Measurements from ENCODE around the gene LCA5.
"Not testable (repeated sequence)": the region's sequence is repeated elsewhere in the genome, so short reads cannot be mapped to it uniquely, and the experiment has no call there.

Gene LCA5

DNA sequence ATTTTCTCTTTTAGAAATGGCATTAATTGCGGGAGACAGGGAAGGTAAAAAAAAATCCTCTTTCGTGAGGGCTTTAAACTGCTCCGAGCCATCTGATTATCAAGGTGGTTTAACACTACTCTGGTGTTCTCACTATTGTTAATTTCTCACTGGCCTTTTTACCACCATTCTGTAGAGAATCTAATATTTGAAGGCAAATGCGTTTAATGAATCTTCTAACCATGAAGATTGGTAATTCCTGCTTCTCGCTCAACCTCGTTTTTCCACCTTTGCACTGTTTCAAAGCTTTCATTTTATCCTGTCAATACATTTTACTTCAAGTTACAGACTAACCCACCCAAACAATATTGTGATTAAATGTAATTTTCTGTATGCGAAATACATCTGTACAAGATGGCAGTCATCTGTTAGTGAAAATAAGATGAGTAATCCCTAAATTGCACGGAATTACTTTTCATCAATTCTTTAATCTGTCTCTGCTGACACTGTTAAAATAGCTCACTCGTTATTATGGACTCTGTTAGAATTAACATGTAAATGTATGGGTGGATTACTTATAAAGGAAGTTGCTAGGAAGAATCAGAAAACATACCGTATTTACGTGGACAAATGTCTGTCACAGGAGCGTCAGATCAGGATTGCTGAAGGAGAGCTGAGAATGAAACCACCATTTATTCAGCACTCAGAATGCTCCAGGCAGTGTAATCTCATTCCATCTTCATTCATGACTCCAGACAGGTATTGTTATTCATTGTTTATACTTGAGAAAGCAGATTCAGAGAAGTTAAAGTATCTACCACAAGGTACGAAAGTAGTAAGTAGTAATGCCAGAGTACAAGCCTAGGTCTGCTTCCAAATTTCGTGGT is 1.1 kb upstream of the LCA5 start:
- FAIRE-seq (no peak), DNase-seq (ENCODE audit: insufficient read length, low spot score) (no peak)

DNA sequence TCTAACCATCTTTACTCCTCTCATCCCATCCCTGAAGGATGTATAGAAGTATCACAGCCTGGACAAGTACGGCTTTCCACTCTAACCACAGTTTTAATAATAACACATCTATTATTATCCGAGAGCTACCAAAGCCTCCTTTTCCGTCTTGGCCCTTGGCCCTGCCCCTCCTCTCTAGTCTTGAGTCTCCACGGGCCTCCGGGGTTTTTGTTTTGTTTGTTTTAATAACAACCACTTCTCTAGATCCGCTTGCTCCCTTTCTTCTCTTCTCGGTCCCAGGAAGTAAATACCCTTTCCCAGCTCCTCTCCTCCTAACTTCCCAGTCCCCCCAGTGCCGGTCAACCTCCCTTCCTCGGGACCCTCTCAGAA is 661 bp downstream of the LCA5 start:
- DNase-seq (ENCODE audit: insufficient read length, low spot score) (no peak), FAIRE-seq (no peak)

DNA sequence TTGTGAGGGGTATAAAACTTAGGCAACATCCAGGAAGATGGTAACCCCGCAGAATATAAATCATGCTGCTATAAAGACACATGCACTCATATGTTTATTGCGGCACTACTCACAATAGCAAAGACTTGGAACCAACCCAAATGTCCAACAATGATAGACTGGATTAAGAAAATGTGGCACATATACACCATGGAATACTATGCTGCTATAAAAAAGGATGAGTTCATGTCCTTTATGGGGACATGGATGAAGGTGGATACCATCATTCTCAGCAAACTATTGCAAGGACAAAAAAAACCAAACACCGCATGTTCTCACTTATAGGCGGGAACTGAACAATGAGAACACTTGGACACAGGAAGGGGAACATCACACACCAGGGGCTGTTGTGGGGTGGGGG is 7.7 kb downstream of the LCA5 start:
- FAIRE-seq; DNase-seq (ENCODE audit: insufficient read length, low spot score): not testable (repeated sequence)

DNA sequence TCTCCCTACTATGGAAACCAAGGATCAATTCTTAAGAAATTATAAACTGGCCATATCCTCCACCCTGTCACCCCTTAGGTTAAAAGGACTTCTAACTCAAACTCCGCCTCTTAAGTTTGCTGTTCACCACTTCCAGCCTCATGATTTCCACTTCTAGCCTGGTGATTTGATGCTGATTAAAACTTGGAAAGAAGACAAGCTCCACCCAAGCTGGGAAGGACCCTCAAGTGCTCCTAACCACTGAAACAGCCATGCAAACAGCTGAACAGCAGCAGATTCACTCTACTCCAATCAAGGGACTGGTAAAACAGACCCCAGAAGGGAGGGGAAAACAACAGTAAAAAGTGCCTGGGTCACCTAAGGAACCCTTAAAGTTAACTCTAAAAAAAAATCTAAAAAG is 10.3 kb downstream of the LCA5 start:
- no peak for DNase-seq (ENCODE audit: insufficient read length, low spot score)
- no peak for FAIRE-seq

DNA sequence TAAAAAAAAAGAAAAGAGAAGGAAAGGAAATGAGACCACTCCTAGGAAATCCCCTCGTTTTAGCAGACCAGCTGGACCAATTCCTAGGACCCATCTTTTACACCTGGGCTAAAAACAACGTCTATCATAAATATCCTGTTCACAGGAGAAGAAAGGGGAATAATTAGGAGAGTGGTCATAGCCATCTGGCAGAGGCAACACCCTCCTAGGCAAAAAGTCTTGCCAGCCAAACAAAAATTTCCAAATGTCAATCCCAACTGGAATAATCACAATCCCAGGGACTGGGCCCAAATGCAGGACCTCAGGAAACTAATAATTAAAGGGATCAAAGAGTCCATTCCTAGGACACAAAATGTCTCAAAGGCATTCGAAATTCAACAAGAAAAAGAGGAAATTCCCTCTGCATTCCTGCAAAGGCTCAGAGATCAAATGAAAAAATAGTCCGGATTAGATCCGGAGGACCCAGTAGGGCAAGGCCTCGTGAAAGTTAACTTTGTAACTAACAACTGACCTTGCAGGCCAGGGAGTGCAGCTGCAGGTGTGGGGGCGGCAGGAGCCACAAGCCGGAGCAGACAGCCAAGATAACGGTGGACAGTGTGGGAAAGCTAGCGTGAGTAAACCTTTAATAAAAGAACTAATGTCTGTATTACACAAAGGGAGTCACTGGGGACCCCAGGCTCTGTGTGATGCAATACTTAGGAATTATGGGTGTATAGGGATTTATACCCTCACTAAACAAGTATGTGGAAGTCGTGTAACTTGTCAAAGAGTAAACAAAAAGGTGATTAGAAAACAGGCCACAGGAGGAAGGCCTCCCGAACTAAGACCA is 11.7 kb downstream of the LCA5 start:
- FAIRE-seq, result peak; percentile 20
- no peak for DNase-seq (ENCODE audit: insufficient read length, low spot score)

DNA sequence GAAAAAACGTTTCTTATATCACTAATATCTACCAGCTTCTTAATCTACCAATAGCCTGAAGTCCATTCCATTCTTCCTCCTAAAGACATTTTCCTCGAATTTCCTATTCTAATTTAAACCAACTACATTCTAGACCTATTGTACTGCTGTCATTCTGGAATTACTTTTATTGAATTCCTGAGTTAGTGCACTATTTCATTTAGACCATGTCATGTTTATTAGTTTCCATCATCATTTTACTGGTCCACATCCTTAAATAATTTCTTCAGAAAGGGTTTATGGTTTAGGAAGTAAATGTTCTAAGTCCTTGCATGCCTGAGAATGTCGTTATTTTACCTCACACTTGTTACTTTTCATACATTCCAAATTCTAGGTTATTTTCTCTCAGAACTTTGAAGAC is 13.2 kb downstream of the LCA5 start:
- FAIRE-seq, result no peak
- no peak for DNase-seq (ENCODE audit: insufficient read length, low spot score)

DNA sequence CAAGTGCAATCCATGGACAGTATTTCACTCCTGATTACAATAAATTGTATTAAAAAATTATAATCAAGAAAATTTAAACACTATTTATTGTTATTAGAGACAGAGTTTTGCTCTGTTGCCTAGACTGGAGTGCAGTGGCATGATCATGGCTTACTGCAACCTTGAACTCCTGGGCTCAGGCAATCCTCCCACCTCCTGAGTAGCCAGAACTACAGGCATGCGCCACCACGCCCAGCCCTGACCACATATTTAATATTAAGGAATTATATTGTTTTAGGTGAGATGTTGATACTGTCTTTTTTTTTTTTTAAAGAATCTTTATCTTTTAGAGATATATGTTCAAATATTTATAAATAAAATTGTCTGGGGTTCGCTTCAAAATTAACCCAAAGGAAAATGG is 14.6 kb downstream of the LCA5 start:
- no peak for DNase-seq (ENCODE audit: insufficient read length, low spot score)
- FAIRE-seq, result no peak

DNA sequence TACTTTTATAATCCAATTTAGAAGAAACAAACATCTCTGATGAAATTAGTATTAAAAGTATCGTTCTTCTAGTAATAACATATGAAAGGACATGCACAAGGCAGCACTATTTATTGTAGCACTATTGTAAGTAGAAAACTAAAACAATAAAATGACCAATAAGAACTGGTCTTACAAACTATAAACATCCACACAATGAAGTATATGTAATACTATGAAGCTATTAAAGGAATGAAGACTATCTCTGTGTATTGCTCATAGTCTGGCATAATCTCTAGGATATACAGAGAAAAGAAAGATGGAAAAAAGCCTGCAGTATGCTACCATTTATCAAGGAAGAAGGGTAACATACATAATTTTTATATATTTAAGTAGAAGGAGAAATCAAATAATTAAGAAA is 16.7 kb downstream of the LCA5 start:
- FAIRE-seq, result no peak
- no peak for DNase-seq (ENCODE audit: insufficient read length, low spot score)

DNA sequence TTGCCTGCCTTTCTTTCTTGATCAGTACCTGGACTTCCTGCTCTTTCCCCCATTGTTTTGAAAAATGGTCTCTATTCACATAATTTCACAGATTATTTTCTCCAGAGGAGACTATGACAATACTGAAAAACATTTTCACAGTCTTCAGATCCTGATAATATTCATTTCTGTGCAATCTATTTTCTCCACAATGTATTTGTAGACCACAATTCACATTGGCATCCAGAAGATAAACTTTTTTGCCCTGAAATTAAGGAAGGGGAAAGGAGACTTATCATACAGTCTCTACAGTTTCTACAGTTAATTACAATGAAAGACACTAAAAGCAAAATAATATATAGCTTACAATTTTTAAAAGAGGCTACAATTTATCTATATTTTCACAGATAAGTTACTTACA is 18.4 kb downstream of the LCA5 start:
- FAIRE-seq (no peak), DNase-seq (ENCODE audit: insufficient read length, low spot score) (no peak)

DNA sequence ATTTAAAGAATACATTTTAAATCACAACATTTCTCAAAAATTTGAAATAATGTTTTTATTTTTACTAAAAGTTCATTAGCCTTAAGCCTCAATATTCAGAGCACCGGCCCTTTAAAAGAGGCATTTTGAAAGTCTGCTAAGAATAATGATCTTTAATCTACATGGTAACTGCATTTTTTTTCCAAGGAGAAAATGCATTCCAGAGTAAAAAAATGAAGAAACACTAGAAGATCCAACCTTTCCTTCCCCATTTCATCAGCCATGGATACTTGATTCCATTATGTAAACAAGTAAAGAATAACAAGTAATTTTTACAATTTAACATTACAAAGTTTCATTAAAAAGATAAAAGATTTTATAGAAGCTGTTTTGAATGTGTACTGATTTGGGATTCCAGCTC is 21.8 kb downstream of the LCA5 start:
- FAIRE-seq (no peak), DNase-seq (ENCODE audit: insufficient read length, low spot score) (no peak)

DNA sequence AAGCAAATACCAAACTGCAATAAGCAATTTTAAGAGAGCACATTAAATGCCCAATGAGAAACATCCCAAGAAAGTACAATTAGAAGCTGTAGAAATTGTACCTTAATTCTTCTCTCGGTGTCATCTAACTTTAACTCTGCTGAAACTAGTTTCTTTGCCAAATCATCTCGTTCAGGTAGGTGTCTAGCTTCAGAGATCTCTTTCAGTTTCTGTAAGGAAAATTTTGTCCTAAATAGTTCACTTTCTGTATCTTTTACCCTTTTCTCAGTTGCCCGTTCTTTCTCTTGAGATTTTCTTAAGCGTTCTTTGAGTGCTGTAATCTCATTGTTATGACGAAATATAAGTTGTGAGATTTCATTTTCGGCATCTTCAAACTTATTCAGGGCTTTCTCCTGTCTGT is 24.1 kb downstream of the LCA5 start:
- FAIRE-seq (no peak), DNase-seq (ENCODE audit: insufficient read length, low spot score) (no peak)

DNA sequence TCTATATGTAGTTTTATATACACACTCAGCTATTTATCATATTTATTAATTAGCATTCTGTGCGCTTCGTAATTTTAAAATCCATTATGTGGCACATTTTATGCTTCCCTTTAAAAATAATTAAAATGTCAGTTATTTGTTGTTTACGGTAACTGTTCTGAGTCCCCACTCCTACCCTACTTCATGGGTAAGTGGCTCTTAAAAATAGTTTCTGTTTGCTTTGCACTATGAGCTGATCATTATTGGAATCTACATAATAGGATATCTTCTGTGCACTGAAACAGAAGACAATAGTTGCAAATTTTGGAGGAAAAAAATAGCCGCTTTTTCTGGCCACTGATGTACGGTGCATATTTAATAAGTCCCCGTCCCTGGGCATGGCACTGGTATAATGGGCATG is 25.2 kb downstream of the LCA5 start:
- FAIRE-seq, result no peak
- no peak for DNase-seq (ENCODE audit: insufficient read length, low spot score)

DNA sequence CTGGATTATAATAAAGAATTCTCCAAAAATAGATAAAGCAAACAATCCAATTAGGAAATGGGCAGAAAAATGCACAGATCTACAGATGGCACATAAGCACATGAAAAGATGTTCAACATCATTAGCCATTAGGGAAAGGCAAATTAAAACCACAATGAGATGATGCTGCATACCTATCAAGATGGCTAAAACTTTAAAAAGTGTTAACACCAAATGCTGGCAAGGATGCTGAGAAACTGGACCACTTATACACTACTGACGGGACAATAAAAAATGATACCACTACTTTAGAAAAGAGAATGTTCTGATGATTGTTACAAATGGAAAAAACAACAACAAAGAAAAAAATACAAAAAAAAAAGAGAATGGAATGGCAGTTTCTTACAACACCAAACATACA is 26.5 kb downstream of the LCA5 start:
- no peak for DNase-seq (ENCODE audit: insufficient read length, low spot score)
- FAIRE-seq, result no peak

DNA sequence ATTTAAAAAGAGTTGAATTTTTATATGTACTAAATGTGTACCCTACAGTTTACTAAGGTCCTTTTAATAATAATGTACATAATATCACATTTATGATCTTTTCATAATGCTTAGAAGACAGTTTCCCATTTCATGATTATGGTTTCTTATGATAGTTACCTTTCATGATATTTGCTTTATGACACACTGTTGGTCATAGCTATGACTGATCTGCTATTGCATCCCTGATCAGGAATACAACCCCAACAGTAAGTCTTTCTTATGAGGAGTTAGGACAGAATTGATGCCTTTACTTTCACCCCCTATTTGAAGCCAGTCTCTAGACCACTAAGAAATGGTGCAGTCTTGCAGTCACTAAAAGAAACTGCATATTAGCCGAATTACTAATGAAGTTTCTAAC is 31.0 kb downstream of the LCA5 start:
- DNase-seq (ENCODE audit: insufficient read length, low spot score) (no peak), FAIRE-seq (no peak)

DNA sequence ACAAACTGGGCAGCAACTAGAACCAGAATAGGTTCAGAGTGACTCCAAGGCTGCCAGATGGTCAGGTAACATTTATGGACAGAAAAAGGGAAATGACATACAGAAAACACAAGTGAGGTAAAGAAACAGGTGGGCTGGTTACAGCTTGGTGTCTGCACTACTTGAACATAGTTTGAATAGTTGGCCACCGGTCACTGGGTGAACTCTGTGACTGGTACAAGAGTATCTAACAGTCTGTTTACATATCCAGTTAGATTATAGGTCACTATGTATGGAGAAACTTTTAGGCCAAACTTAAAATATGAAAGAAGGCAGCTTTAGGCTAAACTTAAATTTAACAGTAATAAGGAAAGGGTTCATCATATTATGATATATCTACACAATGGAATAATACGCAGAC is 32.9 kb downstream of the LCA5 start:
- DNase-seq (ENCODE audit: insufficient read length, low spot score) (no peak), FAIRE-seq (no peak)

DNA sequence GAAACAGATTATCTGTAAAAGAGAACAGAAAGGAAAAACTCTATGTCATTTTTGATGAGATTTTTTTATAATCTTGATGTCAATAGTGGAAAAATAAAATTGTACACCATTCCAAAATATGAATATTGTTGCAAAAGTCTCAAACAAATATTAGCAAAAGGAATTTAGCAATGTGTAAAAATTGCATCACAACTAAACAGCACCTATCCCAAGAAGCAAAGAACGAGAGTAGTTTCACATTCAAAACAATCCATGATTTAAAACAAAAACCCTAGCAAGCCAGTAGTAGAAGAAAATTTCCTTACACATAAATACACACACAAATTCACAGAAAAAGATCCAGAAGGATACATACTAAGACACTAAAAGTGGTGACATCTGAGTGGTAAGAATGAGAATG is 38.4 kb downstream of the LCA5 start:
- FAIRE-seq (no peak), DNase-seq (ENCODE audit: insufficient read length, low spot score) (no peak)

DNA sequence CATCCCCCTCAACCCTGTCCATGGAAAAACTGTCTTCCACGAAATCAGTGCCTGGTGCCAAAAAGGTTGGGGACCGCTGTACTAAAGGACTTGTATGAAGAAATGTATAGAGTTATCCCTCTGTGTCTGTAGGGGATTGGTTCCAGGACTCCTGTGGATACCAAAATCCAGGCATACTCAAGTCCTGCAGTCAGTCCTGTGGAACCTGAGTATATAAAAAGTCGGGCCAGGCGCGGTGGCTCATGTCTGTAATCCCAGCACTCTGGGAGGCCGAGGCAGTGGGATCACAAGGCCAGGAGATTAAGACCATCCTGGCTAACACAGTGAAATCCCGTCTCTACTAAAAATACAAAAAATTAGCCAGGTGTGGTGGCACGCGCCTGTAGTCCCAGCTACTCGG is 42.0 kb downstream of the LCA5 start:
- FAIRE-seq (no peak), DNase-seq (ENCODE audit: insufficient read length, low spot score) (no peak)

DNA sequence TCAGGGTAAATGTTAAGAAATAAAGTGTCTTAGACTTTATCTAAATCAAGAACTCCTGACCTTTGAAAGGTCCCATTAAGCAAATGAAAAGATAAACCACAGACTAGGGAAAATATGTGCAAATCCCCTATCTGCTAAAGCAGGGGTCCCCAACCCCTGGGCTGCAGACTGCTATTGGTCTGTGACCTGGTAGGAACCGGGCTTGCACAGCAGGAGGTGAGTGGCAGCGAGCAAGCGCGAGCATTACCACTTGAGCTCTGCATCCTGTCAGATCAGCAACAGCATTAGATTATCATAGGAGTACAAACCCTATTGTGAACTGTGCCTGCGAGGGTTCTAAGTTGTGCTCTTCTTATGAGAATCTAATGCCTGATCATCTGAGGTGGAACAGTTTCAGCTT is 42.4 kb downstream of the LCA5 start:
- FAIRE-seq (no peak), DNase-seq (ENCODE audit: insufficient read length, low spot score) (no peak)

DNA sequence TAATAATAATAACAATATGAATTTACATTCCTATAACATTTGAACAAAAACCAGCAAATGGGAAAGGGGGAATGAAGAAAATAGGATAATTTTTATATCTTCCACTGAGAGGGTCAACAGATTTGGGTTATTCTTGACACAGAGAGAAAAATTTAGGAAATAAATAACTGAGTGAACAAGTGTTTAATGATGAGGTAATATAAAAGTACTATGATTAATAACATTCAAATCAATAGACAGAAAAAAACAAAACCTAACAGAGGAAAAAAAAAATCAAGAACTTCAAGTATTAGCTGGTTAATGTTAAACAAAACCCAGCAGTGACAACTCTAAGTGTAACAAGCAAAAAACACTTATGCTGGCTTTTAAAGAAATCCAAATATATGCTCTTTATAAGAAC is 66.5 kb downstream of the LCA5 start:
- FAIRE-seq (no peak), DNase-seq (ENCODE audit: insufficient read length, low spot score) (no peak)

DNA sequence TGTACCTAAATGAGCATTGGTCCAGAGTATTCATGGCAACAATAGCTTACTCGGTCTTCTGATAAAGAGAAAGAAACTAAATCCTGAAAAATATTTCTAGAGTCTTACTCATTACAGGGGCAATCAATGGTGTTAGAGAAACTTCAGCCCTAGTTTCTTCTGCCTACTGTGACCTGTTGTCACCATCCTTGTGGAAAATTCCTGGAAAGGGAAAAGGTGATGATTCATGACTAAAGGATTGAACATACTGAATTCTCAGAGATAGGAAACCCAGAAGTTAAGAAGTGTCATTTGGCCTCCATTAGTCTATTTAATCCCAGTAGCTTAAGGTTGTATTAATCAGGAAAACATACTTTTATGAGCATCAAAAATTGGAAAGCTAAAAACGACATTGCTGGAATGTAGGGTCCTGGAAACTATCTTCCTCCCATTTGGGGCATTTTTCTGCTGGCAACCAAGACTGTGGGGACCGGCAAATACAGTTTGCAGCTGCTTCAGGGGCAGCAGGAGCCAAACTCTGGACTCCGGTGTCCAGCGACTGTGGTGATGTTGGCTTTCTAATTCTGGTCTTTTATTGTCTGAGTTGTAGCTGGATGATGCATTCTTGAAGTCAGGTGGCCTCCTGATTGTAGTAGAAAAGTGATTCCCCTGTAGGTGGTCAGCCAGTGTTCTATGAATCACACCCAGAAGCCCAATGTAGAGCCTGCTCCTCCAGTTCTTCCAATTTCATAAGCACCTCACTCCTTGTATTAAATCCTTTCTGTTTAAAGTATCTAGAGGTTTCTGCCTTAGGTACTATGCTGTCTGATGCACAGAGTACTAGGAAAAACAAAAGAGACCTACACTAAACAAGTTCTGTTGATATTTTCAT is 67.6 kb downstream of the LCA5 start:
- no peak for FAIRE-seq
- no peak for DNase-seq (ENCODE audit: insufficient read length, low spot score)

DNA sequence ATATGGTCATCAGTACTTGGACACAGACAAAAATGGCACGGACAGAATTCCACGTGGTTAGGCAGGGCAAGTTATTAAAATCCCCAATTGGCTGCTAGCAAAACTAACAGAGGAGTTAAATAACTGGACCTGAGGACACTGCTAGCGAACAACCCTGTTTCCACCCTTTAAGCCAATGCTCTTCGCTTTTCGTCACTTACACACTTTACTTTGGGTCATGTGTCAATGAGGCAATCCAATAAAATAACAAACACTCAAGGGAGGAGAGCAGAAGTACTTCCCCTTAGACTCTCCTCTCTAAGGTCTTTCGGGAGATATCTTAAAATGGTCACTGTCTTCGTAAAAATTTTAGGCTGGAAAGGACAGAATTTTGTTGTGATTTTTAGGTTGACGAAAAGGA is 68.6 kb downstream of the LCA5 start:
- DNase-seq (ENCODE audit: insufficient read length, low spot score) (no peak), FAIRE-seq (no peak)
